H1 (cell line): ENCODE data around the gene DSCAM.

Experiments used
- EZH2 ChIP-seq: fragments of 200-600 bp; sonication (generic); IDR thresholded peaks from 2 replicates; pipeline ENCODE4 v1.7.1; 2012; ENCODE audit warnings: low read depth, mild to moderate bottlenecking, moderate library complexity, low read length, inconsistent platforms; ENCODE audit not compliant: severe bottlenecking
- POLR2A ChIP-seq, 2 experiments: IDR thresholded peaks; 1 replicate in 1 of 2; 2 replicates in 1 of 2; pipeline ENCODE4 v1.6.1; 2011; ENCODE audit warnings: low read depth in 2 of 2, low read length in 2 of 2, mild to moderate bottlenecking in 2 of 2; ENCODE audit errors: control extremely low read depth in 1 of 2
- RAD21 ChIP-seq, 2 experiments: IDR thresholded peaks in 1 of 2; conservative IDR thresholded peaks in 1 of 2; 2 replicates each; pipeline ENCODE4 v1.6.1; 2011; ENCODE audit warnings: low read depth in 2 of 2, low read length in 2 of 2, improper control_type of control experiment in 1 of 2, inconsistent platforms in 1 of 2, mild to moderate bottlenecking in 1 of 2, moderate library complexity in 1 of 2
- RFX5 ChIP-seq: IDR thresholded peaks from 2 replicates; pipeline ENCODE4 v1.6.1; 2011; ENCODE audit warnings: low read depth, low read length, improper control_type of control experiment, borderline replicate concordance
- TF ChIP-seq, protein P1 (sequence below), 3 experiments: IDR thresholded peaks; 1 replicate in 2 of 3; 2 replicates in 1 of 3; pipeline versions ENCODE4 v1.5.1 to v1.6.1; 2011; ENCODE audit warnings: low read length in 3 of 3, mild to moderate bottlenecking in 3 of 3, inconsistent platforms in 2 of 3, low read depth in 1 of 3, moderate library complexity in 1 of 3; ENCODE audit not compliant: insufficient read depth in 1 of 3; ENCODE audit errors: control extremely low read depth in 1 of 3

DNA sequence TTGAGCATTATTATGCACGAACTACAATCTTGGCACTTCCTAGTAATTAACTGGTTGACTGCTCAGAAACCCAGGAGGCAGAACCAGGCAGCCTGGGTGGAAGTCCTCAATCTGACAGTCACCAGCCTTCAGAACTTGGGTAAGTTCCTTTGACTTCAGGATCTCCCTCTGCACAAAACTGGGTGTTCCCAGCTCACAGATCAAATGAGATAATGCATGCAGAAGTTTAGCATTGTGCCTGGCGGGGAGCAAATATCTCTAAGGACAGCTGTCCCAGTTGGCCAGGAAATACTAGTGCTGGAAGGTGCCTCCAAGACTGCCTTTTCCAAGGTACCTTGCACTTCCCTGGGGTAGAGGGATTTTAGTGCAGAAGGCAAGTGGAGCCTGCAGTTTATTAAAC, 684.9 kb downstream of the DSCAM start:
- no peak for TF ChIP-seq EZH2
- TF ChIP-seq, protein P1, sequence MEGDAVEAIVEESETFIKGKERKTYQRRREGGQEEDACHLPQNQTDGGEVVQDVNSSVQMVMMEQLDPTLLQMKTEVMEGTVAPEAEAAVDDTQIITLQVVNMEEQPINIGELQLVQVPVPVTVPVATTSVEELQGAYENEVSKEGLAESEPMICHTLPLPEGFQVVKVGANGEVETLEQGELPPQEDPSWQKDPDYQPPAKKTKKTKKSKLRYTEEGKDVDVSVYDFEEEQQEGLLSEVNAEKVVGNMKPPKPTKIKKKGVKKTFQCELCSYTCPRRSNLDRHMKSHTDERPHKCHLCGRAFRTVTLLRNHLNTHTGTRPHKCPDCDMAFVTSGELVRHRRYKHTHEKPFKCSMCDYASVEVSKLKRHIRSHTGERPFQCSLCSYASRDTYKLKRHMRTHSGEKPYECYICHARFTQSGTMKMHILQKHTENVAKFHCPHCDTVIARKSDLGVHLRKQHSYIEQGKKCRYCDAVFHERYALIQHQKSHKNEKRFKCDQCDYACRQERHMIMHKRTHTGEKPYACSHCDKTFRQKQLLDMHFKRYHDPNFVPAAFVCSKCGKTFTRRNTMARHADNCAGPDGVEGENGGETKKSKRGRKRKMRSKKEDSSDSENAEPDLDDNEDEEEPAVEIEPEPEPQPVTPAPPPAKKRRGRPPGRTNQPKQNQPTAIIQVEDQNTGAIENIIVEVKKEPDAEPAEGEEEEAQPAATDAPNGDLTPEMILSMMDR (IDR thresholded peaks at IDR 0.05; ENCODE audit: control extremely low read depth in 1 of 3, insufficient read depth in 1 of 3, low read depth in 1 of 3, low read length in 3 of 3), result no peak
- TF ChIP-seq POLR2A (IDR thresholded peaks at IDR 0.05; ENCODE audit: control extremely low read depth in 1 of 2, low read depth in 2 of 2, low read length in 2 of 2), result no peak
- no peak for TF ChIP-seq RFX5
- no peak for TF ChIP-seq RAD21 (IDR thresholded peaks at IDR 0.05 in 1 of 2, conservative IDR thresholded peaks at IDR 0.05 in 1 of 2; ENCODE audit: low read depth in 2 of 2, low read length in 2 of 2)
